GM21515 (cell line): ENCODE data around the gene ATP8A2.

Experiments
- ATAC-seq: cut with Tn5 transposase; IDR thresholded peaks from one replicate; pipeline ENCODE4 v1.9.1; 2021; ENCODE audit not compliant: unreplicated experiment

Gene ATP8A2

GRCh38 chr13:25722893-25723292, 351.1 kb downstream of the ATP8A2 start:
- ATAC-seq = no peak

GRCh38 chr13:25725104-25725503, 353.3 kb downstream of the ATP8A2 start:
- ATAC-seq = no peak

GRCh38 chr13:25727250-25727649, 355.5 kb downstream of the ATP8A2 start:
- no peak for ATAC-seq

- ATAC-seq = no peak
These were observed 356.0 kb downstream of the ATP8A2 start for GRCh38 chr13:25727810-25728209.

- ATAC-seq = no peak
These were observed 357.4 kb downstream of the ATP8A2 start for GRCh38 chr13:25729201-25729600.

- no peak for ATAC-seq
These were observed 359.3 kb downstream of the ATP8A2 start for GRCh38 chr13:25731037-25731436.

- ATAC-seq = no peak
These were observed 359.8 kb downstream of the ATP8A2 start for GRCh38 chr13:25731536-25731935.

- ATAC-seq = no peak
These were observed 360.5 kb downstream of the ATP8A2 start for GRCh38 chr13:25732111-25732865.

- ATAC-seq = no peak
These were observed 361.3 kb downstream of the ATP8A2 start for GRCh38 chr13:25733001-25733491.

GRCh38 chr13:25733696-25734435, 362.1 kb downstream of the ATP8A2 start:
- no peak for ATAC-seq

- no peak for ATAC-seq
These were observed 366.8 kb downstream of the ATP8A2 start for GRCh38 chr13:25738342-25739196.

- no peak for ATAC-seq
These were observed 367.6 kb downstream of the ATP8A2 start for GRCh38 chr13:25739376-25739775.

- no peak for ATAC-seq
These were observed 370.0 kb downstream of the ATP8A2 start for GRCh38 chr13:25741796-25742195.

- no peak for ATAC-seq
These were observed 370.4 kb downstream of the ATP8A2 start for GRCh38 chr13:25742220-25742619.

GRCh38 chr13:25743421-25743820, 371.6 kb downstream of the ATP8A2 start:
- no peak for ATAC-seq

GRCh38 chr13:25744178-25744577, 372.4 kb downstream of the ATP8A2 start:
- no peak for ATAC-seq

- ATAC-seq = no peak
These were observed 374.4 kb downstream of the ATP8A2 start for GRCh38 chr13:25746131-25746530.

- ATAC-seq = no peak
These were observed 381.3 kb downstream of the ATP8A2 start for GRCh38 chr13:25752957-25753551.

- ATAC-seq = no peak
These were observed 382.2 kb downstream of the ATP8A2 start for GRCh38 chr13:25753976-25754375.

- no peak for ATAC-seq
These were observed 384.5 kb downstream of the ATP8A2 start for GRCh38 chr13:25756251-25756650.

GRCh38 chr13:25756912-25757311, 385.1 kb downstream of the ATP8A2 start:
- no peak for ATAC-seq
